IPS-NIHi7 (cell line): Measurements from ENCODE around the gene CHRNB1.

ENCODE experiments used
- DNase-seq: peaks from one replicate; pipeline ENCODE4 v3.0.0; 2012; ENCODE audit warnings: mixed read lengths; ENCODE audit errors: extremely low spot score

CHRNB1 gene, protein sequence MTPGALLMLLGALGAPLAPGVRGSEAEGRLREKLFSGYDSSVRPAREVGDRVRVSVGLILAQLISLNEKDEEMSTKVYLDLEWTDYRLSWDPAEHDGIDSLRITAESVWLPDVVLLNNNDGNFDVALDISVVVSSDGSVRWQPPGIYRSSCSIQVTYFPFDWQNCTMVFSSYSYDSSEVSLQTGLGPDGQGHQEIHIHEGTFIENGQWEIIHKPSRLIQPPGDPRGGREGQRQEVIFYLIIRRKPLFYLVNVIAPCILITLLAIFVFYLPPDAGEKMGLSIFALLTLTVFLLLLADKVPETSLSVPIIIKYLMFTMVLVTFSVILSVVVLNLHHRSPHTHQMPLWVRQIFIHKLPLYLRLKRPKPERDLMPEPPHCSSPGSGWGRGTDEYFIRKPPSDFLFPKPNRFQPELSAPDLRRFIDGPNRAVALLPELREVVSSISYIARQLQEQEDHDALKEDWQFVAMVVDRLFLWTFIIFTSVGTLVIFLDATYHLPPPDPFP

DNA sequence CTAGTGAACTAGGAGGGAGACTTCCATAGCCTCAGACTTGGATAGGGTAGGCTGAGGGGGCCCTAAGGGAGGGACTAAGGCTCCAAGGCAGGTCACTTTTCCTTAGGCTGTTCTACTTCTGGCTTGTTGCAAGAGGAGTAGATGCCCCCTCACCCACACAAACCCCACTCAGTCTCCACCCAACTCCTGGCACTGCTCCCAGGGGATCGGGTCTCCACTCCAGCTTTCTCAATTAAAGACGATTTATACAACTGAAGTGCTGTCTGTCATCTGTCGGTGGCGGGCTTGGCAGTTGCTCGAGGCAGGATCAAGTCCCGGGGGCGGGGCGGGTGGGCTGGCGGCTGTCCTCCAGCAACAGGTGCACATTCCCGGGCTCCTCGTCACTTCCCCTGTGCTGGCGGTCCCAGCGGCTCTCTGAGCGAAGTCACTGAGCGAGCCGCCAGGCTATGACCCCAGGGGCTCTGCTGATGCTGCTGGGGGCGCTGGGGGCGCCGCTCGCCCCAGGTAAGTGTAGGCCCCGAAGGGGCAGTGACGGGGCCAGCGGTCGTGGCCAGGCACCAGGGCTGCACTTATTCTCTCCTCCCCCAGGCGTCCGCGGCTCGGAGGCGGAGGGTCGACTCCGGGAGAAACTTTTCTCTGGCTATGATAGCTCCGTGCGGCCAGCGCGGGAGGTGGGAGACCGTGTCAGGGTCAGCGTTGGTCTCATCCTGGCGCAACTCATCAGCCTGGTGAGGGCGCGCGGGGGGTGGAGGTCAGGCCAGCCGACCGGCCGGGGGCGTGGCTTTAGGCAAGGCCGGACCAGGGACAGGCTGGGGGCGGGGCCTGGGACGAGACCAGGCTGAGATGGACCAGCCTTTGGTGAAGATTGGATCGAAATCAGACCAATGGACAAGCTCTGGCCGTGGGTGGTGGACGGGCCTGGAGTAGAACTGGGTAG, at the start of gene CHRNB1:
Gene CHRNB1, plus strand, starts transcription at position 380 of the 937 bp plus-strand sequence. Its CDS starts 67 bp downstream, at position 447.
- DNase-seq, result peak; percentile 92

DNA sequence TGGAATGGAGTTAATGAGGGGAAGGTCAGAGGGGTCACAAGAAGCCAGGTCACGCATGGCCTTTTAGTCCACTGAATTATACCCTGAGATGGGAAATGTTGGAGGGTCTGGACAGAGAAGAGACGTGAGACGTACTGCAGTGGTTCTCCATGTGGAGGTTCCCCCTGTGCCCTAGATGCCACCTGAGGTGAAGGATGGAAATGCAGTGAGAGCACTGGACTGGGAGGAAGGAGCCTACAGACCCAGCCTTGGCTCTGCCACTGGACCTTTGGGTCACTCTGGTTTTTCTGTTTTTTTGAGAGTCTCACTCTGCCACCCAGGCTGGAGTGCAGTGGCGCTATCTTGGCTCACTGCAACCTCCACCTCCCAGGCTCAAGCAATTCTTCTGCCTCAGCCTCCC, 48.7 kb upstream of the CHRNB1 start:
- DNase-seq, result no peak

DNA sequence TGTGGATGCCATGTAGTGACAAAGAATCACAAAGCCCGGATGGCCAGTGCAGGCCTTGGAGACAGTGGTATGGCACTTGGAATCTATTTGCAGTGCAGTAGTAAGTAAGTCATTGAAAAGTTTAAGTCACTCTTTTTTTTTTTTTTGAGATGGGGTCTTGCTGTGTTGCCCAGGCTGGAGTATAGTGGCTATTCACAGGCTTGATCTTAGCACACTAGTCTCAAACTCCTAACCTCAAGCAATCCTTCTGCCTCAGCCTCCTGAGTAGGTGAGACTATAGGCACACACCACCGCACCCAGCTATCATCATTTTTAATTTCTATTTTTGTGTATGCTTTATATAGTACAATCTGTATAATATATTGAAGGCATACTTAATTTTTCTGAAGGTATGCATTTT, 46.2 kb upstream of the CHRNB1 start:
- DNase-seq, result no peak

DNA sequence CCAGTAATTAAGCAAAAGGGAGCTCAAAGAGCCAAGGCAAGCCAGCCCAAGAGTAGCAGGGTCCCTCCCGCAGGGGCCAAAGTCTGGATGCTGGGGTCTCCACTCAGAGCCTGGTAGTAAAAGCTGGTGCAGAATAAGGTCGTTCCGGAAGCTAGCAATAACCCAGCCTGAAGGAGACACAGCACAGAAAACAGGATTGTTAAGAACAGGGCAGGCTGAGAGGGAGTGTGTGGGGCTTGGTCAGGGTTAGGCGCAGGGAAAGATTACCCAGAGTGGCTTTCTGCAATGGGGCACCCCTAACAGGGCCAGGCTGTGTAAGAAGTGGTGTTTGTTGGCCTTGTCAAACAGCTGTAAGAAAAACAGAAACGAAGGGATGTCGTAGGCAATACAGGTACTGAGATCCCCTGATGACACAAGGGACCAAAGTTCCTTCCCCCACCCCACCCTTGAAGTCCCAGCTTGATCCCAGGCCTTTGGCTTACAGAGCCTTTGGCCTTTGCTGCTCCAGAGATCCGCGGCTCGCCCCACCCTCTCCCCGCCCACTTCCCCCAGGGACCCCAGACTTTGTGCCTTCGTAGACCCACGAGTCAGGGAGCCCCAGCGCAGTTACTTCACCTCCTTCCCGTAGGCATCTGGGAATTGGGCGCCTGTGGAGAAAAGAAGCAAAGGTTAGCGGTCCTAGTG, 41.7 kb upstream of the CHRNB1 start:
- no peak for DNase-seq

DNA sequence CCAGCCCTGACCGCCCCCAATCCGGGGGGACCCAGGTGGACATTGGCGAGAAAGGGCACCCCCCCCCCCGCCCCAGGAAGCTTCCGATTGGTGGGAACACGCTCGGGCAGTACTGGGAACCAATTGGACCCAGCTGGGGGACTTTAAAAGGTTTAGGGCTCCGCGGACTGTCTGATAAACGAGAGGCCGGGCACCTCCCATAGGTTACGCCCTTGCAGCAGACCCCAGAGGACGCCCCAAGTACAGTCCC, 41.2 kb upstream of the CHRNB1 start:
- peak; percentile 73 for DNase-seq

DNA sequence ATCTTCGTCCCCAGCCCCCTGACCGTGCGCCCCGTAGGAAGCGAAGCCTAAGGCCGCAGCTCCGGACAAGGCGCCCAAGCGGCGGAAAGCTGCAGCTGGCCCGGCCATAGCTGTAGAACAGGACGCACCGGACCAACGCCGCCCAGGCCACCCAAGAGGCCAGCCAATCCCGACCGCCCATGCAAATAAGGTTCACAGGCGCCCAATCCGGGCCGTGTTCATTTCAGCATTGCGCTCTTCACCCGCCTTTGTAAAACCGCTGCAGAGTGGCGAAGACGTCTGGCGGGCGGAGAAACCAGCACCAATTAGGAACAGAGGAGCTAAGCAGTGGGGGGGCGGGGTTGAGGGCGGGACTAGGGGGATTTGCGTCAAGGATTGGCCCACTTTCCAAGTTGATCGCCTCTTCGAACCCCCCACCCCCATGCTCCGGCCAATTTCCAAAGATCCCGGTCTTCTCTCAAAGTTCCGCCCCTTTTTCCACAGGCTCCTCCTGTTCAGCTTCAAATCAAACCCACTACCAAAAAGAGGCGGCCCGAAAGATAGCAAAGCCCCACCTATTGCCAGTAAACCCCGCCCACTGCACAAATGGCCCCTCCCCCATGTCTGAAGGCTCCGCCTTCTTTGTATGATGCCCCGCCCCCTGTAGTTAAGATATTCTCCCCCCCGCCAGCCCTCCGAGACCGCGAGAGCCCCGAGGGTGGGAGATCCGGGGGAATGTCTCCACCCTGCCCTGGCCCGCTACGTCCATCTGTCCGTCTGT, 40.7 kb upstream of the CHRNB1 start, which contains the start of gene TMEM256:
Gene TMEM256, minus strand, starts transcription at position 121 of the 760 bp plus-strand sequence. Its CDS starts 13 bp downstream, at position 108.
- DNase-seq, result peak; percentile 90

DNA sequence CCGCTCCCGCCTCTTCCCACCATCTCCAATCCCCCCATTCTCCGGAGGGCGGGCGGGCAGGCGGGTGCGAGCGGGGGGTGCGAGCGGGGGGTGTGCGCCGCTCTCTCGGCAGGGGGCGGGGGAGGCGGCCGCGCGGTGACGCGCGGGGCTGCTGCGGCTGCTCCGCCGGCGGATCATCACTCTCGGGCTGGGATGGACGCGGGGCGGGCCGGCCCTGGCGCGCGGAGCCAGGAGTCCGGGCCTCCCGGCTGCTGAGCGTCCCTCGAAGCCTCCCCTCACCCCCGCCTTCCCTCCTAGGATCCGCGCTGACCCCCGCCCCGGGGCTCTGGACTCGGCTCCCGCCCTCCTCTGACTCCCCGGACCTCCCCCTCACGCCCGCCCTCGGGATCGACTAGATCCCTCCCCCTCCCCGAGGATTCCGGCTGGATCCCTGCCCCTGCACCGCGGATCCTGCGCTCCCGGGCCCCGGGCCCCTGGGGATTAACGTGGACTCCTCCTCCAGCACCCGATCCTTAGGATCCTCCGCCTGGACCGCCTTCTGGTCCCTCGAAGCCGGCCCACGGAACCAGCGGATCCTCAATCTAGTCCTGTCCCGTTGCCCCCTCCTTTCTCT, 40.0 kb upstream of the CHRNB1 start:
- DNase-seq, result no peak

DNA sequence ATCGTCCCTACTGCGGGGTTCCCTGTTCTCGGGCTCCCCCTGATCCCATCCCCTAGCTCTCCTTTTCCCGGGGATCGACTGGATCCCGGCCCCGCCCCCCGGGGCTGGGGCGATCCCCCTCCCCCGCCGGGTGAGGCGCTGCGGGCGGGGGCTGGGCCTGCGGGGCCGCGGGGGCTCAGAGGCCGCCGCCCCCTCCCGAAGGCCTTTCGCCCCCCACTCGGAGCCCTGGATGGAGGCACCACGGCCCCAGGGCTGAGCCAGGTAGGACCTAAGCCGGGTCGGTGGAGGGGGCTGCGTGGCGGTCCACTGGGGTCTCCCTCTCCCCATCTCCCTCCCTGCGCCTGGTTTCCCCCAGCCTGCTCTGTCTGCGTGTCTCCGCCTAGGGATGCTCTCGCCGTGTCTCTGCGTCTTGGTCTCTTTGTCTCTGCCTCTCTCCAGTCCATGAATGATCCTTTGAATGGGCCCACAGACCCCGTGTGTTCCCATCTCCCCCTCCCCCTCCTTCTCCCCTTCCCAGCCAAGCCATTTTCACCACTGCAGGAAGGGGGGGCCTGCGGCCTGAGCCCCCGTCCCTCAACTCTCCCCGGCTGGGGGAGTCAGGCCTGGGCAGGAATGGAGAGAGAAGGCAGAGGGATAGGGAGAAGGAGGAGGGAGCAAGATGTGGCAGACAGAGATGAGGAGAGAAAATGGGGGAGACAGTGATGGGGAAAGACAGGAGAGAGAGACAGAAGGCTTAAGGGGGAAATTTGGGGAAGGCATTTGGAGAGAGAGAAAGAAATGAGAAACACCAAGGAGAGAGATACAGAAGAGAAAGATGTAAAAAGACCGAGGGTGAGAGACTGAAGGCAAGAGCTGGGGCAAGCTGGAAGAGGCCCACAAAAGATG, 39.3 kb upstream of the CHRNB1 start:
- no peak for DNase-seq

DNA sequence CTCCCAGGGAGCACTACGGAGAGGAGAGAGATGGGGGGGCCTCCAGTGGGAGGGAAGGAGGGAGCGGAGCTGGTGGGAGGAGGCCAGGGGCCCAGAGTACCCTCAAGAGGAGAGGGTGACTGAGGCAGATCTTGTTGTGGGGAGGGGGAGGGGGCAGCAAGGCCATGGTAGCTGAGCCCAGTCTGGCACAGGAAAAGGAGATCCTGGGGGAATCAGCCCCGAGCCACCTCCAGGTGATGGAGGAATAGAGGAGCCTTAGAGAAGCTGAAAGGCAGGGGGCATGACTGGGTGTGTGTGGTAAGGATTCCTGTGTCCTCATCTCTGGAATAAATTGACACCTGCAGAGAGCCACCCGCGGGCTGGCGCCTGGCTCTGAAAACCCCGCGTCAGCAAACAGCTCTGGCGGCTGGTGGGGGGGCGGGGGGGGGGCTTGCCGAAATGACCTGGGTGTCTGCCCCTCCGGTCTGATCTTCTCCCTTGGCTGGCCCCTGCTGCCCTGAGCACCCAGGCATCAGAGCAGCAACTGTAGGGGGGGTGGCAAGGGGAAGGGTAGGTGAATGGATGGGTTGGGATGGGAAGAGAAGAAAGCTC, 38.5 kb upstream of the CHRNB1 start:
- no peak for DNase-seq

DNA sequence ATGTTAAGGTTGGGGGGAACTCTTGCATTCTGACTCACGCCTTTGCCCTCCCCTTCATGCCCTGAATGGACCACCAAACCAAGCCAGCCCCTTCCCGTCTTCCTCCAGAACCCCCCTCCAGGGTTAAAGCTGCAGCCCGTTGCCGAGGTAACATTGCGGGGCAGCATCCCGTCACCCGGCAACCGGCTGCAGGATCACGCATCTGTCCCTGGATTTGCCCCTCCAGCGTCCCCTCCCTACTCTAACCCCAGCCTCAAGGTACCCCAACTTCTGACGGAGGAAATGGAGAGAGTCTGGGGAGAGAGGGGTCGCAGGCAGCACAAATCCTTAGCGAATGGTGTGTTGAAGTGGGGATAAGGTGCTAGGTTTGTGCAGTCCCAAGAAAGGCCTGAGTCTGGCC, 37.8 kb upstream of the CHRNB1 start:
- no peak for DNase-seq

DNA sequence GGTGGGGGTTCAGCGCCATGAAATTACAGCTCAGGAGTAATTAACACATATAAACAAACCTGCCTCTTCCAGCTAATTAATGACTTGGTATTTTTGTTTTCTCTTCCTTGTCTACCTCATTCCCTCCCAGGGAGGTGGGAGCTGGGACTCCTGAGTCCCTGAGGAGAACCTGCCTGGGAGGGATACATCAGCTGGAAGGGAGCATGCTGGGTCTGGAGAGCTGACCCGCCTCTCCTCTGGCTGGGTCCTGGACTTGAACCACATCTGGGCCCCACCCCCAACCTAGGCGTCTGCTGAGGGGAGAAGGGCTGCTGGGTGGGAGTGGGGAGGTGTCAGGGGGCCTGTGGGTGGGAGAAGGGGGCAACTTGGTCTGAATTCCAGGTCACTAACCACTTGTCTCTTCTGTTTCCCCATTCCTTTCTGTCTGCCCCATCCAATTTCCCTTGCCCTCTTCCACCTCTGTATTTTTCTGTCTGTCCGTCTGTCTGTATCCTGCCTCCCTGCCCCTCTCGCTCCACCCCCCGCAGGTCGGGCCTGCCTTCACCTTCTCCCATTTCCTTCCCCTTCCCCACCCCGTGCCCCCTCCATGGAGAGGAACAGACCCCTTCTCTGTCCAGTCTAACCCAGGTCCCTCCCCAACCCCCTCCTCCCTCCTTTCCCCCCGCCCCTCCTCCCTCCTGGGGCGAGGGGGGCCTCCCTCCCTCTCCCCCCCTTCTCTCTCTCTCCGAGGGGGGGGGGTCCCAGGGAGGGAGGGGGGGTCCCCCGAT, 37.2 kb upstream of the CHRNB1 start, which contains the start of gene NLGN2:
Gene NLGN2, plus strand, starts transcription at position 361 of the 767 bp plus-strand sequence. CDS start 411 bp downstream, outside the sequence.
- DNase-seq, result no peak

DNA sequence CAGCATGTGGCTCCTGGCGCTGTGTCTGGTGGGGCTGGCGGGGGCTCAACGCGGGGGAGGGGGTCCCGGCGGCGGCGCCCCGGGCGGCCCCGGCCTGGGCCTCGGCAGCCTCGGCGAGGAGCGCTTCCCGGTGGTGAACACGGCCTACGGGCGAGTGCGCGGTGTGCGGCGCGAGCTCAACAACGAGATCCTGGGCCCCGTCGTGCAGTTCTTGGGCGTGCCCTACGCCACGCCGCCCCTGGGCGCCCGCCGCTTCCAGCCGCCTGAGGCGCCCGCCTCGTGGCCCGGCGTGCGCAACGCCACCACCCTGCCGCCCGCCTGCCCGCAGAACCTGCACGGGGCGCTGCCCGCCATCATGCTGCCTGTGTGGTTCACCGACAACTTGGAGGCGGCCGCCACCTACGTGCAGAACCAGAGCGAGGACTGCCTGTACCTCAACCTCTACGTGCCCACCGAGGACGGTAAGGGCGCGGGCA, 36.6 kb upstream of the CHRNB1 start:
- no peak for DNase-seq

DNA sequence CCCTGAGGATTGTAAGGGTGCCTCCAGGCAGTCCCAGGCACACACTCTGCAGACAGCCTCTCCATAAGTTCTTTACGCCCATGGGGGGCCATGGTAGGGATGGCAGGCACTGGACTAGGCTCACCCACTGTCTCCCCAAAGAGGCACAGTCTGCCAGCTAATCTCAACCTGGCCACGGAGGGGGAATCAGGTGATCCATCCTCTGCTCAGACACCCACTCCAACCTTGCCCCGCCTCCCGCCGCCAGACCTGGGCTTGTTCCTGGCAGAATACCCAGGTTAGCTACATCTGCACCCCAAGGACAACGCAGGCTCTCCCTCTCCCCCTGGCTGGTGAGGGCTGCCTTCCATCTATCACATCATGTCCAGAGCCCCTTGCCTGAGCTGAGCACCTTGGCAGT, 36.0 kb upstream of the CHRNB1 start:
- DNase-seq, result no peak

DNA sequence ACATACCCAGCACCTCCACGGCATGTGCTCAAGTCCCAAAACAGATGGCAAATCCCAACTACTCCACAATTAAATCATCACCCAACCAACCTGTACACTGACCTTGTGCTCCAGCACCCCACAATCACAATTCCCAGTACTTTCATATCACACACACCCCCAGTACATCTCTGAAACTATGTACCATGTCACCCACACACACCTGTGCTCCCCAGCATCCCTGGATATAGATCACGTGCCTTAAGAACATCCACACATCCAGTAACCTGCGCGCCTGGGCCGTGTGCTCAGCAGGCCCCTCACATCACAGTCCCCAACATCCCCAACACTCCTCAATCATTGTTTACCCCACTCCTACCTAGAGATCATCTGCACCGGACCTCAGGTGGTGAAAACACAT, 35.1 kb upstream of the CHRNB1 start:
- no peak for DNase-seq

DNA sequence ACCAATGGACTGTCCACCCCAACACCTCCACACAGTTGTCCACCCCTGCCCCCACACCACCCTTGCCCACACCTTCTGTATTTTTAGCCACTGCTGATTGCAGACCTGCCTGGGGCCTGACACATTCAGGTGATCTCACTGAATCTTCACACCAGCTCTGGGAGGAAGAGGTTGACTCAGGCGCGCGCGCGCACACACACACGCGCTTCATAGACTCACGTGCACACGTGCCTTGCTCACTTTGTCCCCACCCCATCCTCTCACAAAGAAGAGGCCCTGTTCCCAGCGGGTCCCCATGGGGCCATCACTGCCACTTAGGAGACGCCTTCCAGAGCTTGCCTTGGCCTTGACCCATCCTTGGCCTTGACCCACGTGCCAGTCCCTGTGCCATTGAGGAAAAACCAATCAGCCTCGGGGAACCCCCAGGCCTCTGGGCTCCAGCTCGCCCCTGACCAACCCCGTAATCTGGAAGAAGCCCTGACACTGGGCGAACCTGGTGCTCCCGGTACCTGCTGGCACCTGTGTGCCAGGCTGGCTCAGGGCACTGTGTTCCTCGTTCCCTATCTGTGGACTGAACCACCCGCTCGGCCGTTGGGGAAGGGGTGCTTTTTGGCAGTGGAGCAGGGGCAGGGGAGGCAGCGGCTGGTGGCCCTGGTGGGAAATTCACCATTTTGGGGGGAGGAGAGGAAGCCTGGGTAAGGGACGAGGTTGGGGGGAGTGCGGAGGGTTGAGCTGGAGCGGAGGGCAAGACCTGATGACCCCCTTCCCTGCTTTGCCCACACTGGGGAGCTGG, 34.0 kb upstream of the CHRNB1 start:
- no peak for DNase-seq

DNA sequence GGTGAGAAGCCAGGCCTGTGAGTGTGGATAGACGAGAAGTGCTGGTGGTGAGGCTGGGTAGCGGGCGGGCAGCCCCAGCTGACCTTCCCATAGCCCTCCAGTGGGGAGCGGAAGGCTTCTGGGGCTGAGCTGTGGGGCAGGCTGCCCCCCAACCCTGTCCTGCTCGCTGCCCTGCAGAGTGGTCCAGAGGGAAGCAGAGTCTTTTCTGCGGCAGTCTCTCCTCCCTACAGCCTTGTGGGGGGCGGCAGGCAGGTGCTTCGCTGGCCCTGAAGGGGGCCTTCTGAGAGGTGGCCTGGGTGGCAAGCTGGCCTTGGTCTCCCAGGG, 33.5 kb upstream of the CHRNB1 start:
- DNase-seq, result no peak

DNA sequence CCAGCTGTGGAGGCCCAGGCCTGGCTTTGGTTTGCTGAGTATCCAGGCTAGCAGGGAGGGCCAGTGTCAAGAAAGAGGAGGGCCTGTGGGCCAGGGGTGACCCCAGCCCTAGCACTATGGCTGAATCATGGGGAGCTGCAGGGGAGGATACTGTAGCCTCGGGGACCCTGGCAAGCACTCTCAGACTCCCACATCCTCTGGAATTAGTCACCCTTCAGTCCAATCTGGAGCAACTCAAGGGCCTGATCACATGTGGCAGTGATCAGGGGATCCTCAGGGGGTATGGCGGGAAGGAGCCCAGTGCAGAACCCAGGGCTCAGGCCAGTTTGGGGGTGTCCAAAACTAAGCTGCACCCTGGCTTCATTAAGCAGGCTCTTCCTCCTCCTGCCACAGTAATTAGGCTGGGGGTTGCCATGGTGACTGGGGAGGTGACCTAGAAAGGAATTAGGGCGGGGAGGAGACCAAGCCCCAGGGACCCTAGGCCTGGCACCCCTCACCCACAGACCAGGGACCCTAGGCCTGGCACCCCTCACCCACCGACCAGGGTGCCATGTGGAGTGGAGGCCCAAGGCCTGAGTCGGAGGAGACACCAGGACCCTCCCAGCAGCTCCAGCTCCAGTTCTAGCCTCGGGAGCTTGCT, 31.4 kb upstream of the CHRNB1 start:
- no peak for DNase-seq
